Measurements from ENCODE around the gene SLC43A1. TPM values are rescaled to one million over a fixed set of nuclear protein-coding genes. Genes with fewer than 3 reads are reported as not detected.

Gene SLC43A1
- total RNA-seq, 1 donor from 2014 or later: 6.4 TPM

DNA sequence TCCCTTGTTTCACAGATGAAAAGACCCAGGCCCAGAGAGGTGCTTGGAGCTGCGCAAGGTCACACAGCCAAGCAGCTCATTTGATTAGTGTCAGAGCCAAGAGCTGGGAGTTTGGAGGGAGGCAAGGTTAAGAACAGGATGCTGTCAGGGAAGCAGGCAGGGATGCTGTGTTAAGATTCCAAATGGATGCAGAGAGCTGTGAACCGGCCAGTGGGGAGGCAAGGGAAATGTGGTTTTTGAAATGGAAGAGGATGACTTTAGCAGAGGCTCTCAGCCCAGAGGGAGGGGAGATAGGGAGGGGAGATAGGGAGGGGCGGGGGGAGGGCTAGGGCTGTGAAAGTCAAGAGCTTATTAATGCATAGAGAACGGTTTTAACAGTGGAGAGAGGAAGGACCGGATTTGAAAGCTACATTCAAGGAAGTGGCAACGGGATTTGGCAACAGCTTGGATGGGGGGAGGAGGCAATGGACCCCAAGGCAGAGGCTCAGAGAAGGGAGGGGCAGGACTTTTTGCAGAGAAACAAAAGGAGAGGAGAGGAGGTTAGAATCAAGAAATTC is 42.1 kb downstream of the SLC43A1 start:
- intact Hi-C loops (cut with DNase I): no loop called here
- no peak for ATAC-seq
- no peak for DNase-seq (ENCODE audit: missing footprints)

DNA sequence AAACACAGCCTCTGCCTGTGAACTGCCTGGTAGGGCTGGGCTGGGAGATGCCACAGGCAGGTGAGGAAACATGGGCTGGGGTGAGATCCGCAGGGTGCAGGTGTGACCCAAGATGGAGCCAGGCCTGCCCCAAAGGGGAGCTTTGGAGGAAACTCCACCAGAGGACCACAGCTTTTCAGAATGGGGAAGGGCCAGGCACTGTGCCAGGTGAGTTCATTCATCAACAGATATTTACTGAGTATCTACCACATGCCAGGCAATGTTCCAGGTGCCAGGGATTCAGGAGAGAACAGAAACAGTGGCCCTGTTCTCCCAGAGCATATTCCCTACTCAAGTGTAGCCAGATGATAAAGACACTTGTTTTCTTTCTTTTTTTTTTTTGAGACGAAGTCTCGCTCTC is 44.0 kb downstream of the SLC43A1 start:
- intact Hi-C loops (cut with DNase I): no loop called here
- DNase-seq (ENCODE audit: missing footprints): no peak
- ATAC-seq: no peak

DNA sequence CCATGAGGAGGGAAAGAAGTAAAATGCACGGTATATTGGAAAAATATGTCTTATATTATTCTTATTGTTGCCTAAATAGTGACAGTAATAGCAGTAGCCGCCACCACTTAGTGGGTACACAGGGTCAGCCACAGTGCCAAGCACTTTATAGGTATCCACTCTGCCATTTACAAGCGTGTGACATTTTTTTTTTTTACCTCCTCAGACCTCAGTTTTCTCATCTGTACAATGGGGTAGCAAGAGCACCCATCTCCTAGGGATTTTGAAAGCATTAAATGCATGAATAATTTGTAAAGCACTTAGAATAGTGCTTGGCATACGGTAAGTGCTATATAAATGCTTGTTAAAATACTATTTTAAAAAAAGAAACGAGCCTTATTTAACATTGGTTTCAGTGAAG is 46.2 kb downstream of the SLC43A1 start:
- no peak for ATAC-seq
- intact Hi-C loops (cut with DNase I): no loop called here

DNA sequence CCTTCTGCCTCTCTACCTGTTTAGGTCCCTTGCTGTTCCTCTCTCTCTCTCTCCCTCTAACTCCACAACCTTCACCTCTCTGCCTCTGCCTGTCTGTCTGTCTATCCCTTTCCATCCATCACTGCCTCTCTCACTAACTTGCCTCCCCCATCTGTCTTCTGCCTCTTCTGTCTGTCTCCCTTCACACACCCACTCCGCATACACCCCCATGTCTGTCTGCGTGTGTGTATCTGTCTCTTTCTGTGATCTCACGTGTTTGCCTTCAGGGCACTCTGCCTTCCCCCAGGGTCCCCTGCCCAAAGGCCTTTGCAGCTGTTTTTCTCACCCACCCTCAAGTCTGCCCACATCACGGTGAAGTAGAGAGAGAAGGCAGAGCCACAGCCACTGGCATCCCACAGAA is 47.2 kb downstream of the SLC43A1 start:
- no peak for DNase-seq (ENCODE audit: missing footprints)
- no peak for ATAC-seq
- intact Hi-C loops (cut with DNase I): no loop called here

More for the DNA sequence above, 46.2 kb downstream of the SLC43A1 start:
- DNase-seq (ENCODE audit: missing footprints): no peak

DNA sequence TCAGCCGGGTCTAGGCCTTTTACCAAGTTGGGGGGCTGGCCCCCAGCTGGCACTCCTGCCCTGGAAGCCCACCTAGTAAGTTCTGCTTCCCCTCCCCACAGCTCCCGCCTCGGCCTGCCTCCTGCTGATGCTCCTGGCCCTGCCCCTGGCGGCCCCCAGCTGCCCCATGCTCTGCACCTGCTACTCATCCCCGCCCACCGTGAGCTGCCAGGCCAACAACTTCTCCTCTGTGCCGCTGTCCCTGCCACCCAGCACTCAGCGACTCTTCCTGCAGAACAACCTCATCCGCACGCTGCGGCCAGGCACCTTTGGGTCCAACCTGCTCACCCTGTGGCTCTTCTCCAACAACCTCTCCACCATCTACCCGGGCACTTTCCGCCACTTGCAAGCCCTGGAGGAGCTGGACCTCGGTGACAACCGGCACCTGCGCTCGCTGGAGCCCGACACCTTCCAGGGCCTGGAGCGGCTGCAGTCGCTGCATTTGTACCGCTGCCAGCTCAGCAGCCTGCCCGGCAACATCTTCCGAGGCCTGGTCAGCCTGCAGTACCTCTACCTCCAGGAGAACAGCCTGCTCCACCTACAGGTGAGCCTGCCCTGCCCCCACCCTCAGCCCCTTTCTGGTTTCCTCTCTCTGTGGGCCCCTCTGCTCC is 47.9 kb downstream of the SLC43A1 start:
- intact Hi-C loops (cut with DNase I): no loop called here

DNA sequence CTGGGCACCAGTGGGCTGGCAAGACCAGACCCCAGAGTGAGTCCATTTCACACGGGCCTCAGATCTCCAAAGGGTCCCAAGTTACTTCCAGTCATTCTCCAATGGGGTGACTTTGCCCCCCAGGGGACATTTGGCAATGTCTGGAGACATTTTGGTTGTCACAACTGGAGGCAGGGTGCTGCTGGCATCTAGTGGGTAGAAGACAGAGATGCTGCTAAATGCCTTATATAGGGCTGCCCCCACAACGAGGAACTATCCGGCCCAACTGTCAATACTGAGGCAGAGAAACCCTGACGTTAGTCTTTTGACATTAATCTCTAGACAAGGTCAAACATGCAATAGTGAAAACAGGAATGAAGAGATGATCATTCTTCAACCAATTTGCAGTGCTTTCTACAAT is 48.8 kb downstream of the SLC43A1 start:
- ATAC-seq (no peak), DNase-seq (ENCODE audit: missing footprints) (no peak)
- intact Hi-C loops (cut with DNase I): no loop called here

More for the DNA sequence above, 47.9 kb downstream of the SLC43A1 start:
- ATAC-seq (no peak), DNase-seq (ENCODE audit: missing footprints) (no peak)

DNA sequence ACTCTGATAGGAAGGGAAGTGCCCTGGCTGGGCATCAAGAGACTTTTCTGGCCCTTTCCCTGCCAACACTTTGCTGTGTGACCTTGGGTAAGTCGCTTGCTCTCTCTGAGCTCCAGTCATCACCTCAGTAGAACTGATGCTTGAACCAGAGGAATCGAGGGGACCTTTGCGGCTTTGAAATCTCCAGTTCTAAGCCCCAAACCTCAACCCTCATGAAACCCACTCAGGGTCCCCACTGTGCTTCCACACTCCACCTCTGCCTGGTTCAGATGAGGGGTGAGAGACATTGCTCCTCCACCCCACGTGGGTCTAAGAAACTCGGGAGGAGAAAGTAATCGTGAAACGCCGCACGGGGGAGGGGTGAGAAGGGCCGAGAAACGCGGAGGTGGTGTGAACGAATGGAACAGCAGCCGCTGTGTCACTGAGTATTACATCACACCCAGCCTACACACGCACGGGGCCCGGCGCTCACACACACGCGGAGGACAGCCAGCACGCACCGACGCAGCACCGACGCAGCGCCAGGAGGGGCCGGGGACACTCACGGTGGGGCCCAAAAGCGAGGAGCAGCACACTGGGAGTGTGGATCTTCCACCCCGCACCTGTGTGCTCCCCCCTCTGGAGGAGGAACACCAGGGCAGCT is 50.8 kb downstream of the SLC43A1 start:
- ATAC-seq: no peak
- no peak for DNase-seq (ENCODE audit: missing footprints)
- intact Hi-C loops (cut with DNase I): no loop called here

DNA sequence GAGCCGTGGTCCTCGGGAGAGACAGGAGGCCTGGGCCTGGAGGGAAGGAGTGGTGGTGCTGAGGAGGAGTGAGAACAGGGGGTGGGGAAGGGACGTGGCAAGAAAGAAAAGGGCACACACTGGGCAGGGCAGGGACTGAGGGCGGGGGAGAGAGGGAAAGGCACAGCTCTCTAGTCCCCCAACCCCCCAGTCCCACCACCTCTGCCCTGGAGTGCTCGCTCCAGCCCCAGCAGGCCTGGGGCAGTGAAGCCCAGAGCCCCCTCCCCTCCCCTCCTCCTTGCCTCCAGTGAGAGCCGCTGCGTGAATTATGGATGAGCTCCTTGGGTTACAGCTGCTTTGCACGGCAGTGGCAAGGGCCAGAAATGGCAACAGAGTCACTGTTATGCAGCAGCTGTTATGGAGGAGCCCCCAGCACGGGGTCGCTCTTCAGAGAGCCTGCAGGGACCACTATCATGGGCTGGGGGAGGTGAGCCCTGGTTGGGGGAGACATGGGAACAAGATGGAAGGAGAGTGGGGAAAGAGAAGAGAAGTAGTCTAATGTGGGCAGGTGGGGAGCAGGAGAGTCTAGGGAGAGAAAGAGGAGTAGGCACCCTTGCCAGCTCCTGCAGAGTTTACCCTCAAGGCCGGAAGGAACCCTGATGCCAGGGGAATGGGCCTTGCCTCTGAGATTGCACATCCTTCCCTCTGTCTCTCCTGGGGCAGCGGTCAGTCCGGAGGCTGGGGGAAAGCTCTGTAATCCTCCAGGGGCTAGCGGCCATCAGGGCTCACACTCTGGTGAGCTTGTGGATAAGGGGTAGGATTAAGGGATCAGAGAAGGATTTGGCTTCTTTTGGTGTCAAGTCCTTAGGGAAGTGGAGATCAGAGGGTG is 51.6 kb downstream of the SLC43A1 start:
- no peak for ATAC-seq
- intact Hi-C loops (cut with DNase I): no loop called here
- DNase-seq (ENCODE audit: missing footprints): no peak

DNA sequence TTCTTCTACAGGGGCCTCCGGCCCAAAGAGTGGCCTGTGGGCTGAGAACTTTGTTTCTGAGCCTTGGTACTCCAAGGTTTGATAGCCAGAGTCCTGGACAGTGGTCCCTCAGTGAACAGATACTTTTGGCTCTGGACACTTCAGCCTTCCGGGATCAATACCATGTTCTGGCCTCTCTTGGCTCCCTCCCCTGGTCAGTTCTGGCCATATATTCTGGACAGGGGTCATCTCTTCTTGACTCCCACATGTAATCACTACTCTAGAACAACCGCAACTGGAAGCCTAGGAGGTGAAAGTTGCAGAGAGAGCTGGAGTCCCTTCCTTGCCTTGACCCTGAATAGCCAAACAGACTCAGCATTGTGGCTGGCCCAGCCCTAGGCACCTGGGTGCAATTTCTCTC is 52.9 kb downstream of the SLC43A1 start:
- DNase-seq (ENCODE audit: missing footprints): no peak
- intact Hi-C loops (cut with DNase I): no loop called here
- no peak for ATAC-seq

DNA sequence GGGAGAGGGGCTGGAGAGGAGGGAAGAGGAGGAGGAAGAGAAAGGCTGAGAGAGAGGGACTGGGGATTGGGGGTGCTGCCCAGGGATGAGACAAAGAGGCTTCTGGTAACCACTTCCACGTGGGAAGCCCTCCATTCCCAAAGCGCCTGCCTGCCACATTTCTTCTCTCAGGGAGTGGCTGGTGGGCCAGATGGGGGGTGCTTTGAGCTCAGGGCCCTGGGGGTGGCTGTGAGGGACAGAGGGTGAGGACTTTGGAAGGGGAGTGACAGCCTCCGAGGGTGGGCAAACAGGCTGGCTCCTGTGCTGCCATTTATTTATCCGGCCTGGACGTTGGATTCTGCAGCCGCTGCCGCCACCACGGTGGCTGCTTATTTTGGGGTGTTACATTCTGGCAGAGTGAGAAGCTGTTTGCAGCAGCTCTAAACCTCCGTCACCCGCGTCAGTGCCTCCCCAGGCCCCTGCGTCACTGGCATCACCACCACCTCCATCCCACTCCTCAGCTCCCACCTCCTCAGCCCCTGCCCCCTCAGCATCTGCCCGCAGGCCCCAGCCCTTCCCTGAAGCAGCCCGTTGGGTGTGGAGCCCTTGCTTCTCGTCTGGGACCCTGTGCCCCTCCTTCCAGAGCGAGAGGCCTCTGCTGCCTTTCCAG is 53.5 kb downstream of the SLC43A1 start:
- intact Hi-C loops (cut with DNase I): no loop called here
- DNase-seq (ENCODE audit: missing footprints): no peak
- ATAC-seq: no peak

DNA sequence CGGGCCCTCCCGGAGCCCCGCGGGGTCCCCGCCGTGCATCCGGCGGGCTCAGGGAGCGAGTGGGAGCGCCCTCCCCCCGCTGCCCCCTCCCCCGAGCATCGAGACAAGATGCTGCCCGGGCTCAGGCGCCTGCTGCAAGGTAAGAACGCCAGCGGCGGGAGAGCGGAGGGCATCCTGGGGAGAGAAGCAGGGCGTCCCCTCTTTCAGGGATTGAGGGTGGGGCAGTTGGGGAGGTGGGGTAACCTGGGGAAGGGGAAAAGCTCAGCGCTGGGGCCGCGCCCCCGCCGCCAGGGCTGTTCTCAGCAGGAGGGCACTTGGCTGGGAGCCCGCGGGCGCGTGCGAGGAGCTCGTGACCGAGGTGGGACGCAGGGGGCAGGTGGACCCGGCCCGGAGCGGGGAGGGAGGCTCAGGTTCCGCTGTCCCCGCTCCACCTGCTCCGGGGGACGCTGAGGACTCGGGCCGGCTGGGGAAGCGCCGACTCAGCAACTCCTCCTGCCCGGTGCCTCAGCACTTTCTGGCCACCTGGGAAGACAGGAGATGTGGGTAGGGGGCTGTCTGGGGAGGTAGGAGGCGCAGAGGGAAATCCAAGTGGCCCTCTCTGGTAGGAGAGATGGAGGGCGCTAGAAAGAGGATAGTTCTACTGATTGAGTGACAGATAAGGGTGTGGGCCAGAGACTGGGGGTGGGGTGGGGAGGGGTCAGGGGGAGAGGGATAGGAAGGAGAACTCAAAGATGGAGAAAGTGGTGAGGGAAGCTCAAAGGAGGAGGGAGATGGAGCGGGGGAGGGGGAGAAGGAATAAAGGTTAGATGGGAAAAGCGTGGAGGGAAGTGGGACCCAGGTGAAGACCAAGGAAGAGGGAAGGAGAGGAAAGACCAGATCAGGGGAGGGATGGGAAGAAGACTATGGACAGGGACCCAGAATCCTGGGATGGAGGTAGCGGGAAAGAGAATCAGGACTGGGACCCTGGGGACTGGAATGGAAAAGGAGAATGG is 54.4 kb downstream of the SLC43A1 start:
- no peak for ATAC-seq
- no peak for DNase-seq (ENCODE audit: missing footprints)
- intact Hi-C loops (cut with DNase I): no loop called here

DNA sequence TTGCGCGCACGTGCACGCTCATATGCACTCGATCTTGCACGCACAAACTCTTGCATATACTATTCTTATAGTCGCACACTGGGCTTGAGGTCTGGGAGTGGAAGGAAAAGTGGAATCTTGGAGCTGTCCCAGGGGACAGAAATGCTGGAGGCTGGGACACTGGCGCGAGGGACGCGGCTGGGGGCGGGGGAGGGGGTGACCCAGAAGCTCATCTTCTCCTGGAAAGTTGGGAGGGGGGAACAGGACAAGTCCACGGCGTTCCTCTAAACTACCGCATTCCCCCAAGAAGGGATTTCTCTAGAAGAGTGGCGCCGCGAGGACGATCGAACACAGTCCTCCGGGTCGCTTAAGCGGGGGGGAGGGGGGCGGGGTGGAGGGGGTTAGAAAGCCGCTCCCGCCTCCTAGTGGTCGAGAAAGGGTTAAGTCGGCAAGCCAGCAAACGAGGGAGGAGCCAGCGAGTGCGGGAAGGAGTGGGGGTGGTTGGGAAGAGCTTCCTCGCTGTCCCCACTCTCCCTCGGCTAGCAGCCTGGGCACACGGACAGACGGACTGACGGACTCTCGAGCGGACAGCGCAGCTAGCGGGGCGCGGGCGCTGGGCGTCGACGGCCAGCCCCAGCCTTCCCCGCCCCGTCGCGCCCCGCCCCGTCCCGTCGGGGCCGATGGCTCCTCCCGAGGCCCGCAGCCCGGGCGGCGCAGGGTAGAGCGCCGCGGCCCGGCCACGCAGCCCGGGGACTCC is 55.3 kb downstream of the SLC43A1 start, which contains the start of gene RTN4RL2:
RTN4RL2 (plus strand) TSS at position 507 of the 736 bp plus-strand sequence. CDS start 338 bp downstream, outside the sequence.
- intact Hi-C loops (cut with DNase I): no loop called here
- ATAC-seq (peak; percentile 29), DNase-seq (ENCODE audit: missing footprints) (peak; percentile 75)

DNA sequence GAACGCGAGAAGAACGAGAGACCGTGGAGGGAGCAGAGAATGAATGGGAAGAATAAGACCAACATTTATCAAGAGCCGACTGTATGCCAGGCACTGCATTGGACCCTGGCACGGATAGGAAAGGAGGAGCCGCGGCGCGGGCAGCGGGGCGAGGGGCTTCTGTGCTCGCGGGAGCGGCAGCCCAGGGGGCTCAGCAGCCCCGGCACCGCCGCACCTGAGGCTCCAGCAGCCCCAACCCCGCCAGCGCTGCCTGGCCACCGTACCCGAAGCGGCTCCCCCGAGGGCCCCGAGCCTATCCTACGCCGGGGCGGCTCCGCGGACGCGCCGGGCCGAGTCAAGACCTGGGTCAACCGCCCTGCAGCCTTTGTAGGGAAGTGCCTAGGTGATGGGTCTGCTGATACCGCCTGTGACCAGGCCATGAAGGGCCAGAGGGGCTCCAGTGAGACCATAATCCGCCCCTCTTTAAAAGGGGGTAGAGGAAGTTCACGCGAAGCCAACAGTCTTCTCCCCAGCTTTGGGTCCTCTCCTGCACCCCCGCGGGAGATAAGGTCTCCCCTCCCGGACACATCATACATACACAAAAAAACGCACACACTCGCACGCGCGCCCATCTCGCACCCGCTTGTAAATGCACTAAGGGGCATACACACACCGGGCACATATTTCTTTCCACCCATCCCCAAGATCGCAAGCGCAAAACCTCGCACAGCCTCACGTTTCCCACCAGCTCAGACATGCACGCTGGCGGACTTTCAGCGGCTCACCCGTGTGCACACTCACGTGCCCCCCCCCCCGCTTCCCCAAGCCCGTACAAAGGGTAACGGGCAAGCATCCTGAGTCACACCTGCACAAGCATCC is 56.1 kb downstream of the SLC43A1 start:
- no peak for DNase-seq (ENCODE audit: missing footprints)
- no peak for ATAC-seq
- intact Hi-C loops (cut with DNase I): loop anchor here (5.0 to 10.0 kb wide), 2 partner anchors 112 to 1055 kb away; no protein-coding TSS in a partner anchor

DNA sequence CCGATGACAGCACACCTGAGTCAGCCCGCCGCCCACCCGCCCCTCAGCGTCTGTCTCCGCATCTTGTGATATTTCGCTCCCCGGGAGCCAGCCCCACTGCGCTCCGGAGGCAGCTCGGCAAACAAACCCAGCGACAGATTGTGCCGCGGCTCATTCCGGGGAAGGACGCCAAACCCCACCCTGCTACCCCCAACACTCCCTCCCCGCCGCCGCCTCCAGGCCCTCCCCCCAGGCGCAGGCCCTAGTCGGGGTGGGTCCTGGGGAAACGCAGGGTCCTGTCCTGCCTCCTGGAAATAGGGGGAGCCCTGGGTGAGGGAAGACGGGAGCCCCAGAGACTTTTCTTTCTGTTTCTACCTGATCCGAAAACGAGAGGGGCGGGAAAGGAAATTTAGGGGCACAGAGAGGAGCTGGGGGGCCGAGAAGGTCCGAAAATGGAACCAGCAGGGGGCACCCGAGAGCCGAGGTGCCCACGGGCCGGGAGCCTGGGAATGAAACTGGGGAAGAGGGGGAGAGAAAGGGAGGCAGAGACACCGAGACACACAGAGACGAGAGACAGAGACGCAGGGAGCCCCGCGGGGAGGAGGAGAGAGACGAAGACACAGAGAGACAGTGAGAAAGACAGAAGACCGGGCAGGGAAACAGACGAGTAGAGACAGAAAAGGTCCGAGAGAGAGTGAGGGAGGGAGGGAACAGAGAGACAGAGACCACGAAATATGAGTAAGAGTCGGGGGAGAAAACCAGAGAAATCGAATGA is 56.9 kb downstream of the SLC43A1 start:
- intact Hi-C loops (cut with DNase I): loop anchor here (5.0 to 10.0 kb wide), 2 partner anchors 111 to 1056 kb away; no protein-coding TSS in a partner anchor
- DNase-seq (ENCODE audit: missing footprints): peak; percentile 78
- peak; percentile 63 for ATAC-seq

DNA sequence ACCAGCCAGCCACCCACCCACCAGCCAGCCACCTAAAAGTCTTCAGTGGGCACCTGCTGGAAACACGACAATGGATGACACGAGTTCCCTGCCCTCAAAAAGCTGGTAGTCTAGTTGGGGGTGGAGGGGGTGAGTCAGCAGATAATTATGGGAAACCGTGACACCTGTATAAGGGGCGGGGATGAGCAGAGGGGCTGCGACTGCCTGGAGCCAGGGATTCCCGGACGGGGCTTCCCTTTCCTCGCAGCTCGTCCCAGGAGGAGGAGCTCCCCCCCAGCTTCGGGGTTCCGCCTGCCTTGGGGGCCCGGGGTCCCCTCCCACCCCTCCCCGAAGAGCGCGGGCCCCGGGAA is 57.5 kb downstream of the SLC43A1 start:
- no peak for DNase-seq (ENCODE audit: missing footprints)

More for the DNA sequence above, 57.5 kb downstream of the SLC43A1 start:
- intact Hi-C loops (cut with DNase I): loop anchor here (5.0 to 10.0 kb wide), 2 partner anchors 111 to 1057 kb away; no protein-coding TSS in a partner anchor
- no peak for ATAC-seq
